Measurements from ENCODE around the gene RNF113B.

- TF ChIP-seq CTCF (IDR thresholded peaks at IDR 0.05; ENCODE audit: insufficient read depth, low read depth, low read length) (no peak), EZH2 (IDR thresholded peaks at IDR 0.05; ENCODE audit: insufficient read depth, low read length) (no peak)
Measured at GRCh38 chr13:98180092-98180491, 3.0 kb upstream of the RNF113B start.

Measured in astrocyte (in vitro differentiated cells and primary cell).